Measurements from ENCODE around the gene PCDHA1. TPM values are rescaled to one million over a fixed set of nuclear protein-coding genes. Genes with fewer than 3 reads are reported as not detected.
A peak's percentile ranks its signal among the peaks of the same experiment; 100 is the strongest.
"Not testable (repeated sequence)": the region's sequence is repeated elsewhere in the genome, so short reads cannot be mapped to it uniquely, and the experiment has no call there.

Gene PCDHA1
- total RNA-seq, 1 experiment from 2014 or later: not detected

DNA sequence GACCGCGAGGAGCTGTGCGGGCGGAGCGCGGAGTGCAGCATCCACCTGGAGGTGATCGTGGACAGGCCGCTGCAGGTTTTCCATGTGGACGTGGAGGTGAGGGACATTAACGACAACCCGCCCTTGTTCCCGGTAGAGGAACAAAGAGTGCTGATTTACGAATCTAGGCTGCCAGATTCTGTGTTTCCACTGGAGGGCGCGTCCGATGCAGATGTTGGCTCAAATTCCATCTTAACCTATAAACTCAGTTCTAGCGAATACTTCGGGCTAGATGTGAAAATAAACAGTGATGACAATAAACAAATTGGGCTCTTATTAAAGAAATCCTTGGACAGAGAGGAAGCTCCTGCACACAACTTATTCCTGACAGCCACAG is 42.4 kb downstream of the PCDHA1 start:
- Histone ChIP-seq H3K4me1 (ENCODE audit: control insufficient read depth, insufficient read depth, low read length) (no peaks in the 10 kb centered on the region), H3K27ac (ENCODE audit: low read length) (no peak overlapping the region), H3K36me3 (ENCODE audit: control insufficient read depth, insufficient read depth, low read length) (no peaks in the 10 kb centered on the region), H3K9me3 (ENCODE audit: control insufficient read depth, insufficient read depth, low read depth, low read length) (no peaks in the 10 kb centered on the region), H3K27me3 (ENCODE audit: control insufficient read depth, insufficient read depth, low read length) (no peaks in the 10 kb centered on the region), H3K4me3 (ENCODE audit: low read depth in 2 of 2, low read length in 2 of 2) (no peak overlapping the region)
- intact Hi-C loops (cut with micrococcal nuclease; ENCODE audit: unreplicated experiment) (no loop called here), in situ Hi-C loops (cut with HindIII; ENCODE audit: low pct_unique_long_range_greater_than_20kb, low sequenced_read_pairs) (no loop called here)
- TF ChIP-seq SIN3A (IDR thresholded peaks at IDR 0.05; ENCODE audit: borderline replicate concordance, insufficient read depth, low read depth, low read length) (no peak), POLR2AphosphoS5 (IDR thresholded peaks at IDR 0.05; ENCODE audit: low read depth, low read length) (no peak), TCF7L2 (IDR thresholded peaks at IDR 0.05; ENCODE audit: low read depth, low read length) (no peak)
- TF ChIP-seq, protein P1, sequence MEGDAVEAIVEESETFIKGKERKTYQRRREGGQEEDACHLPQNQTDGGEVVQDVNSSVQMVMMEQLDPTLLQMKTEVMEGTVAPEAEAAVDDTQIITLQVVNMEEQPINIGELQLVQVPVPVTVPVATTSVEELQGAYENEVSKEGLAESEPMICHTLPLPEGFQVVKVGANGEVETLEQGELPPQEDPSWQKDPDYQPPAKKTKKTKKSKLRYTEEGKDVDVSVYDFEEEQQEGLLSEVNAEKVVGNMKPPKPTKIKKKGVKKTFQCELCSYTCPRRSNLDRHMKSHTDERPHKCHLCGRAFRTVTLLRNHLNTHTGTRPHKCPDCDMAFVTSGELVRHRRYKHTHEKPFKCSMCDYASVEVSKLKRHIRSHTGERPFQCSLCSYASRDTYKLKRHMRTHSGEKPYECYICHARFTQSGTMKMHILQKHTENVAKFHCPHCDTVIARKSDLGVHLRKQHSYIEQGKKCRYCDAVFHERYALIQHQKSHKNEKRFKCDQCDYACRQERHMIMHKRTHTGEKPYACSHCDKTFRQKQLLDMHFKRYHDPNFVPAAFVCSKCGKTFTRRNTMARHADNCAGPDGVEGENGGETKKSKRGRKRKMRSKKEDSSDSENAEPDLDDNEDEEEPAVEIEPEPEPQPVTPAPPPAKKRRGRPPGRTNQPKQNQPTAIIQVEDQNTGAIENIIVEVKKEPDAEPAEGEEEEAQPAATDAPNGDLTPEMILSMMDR (IDR thresholded peaks at IDR 0.05): no peak
- TF ChIP-seq, protein P2, sequence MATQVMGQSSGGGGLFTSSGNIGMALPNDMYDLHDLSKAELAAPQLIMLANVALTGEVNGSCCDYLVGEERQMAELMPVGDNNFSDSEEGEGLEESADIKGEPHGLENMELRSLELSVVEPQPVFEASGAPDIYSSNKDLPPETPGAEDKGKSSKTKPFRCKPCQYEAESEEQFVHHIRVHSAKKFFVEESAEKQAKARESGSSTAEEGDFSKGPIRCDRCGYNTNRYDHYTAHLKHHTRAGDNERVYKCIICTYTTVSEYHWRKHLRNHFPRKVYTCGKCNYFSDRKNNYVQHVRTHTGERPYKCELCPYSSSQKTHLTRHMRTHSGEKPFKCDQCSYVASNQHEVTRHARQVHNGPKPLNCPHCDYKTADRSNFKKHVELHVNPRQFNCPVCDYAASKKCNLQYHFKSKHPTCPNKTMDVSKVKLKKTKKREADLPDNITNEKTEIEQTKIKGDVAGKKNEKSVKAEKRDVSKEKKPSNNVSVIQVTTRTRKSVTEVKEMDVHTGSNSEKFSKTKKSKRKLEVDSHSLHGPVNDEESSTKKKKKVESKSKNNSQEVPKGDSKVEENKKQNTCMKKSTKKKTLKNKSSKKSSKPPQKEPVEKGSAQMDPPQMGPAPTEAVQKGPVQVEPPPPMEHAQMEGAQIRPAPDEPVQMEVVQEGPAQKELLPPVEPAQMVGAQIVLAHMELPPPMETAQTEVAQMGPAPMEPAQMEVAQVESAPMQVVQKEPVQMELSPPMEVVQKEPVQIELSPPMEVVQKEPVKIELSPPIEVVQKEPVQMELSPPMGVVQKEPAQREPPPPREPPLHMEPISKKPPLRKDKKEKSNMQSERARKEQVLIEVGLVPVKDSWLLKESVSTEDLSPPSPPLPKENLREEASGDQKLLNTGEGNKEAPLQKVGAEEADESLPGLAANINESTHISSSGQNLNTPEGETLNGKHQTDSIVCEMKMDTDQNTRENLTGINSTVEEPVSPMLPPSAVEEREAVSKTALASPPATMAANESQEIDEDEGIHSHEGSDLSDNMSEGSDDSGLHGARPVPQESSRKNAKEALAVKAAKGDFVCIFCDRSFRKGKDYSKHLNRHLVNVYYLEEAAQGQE (IDR thresholded peaks at IDR 0.05; ENCODE audit: insufficient read depth in 1 of 2, low read depth in 2 of 2, low read length in 1 of 2): no peak
- ChIA-PET CTCF (no interaction called here), POLR2A (interaction anchor here (0.6 kb wide), 1 partner anchor 133 kb away, joined by 3 read pairs; no protein-coding TSS in a partner anchor)
- ATAC-seq: no peak
- BruUV-seq (replicated peaks): no TSS peak
- DNase-seq (ENCODE audit: low read depth, low spot score): no peak

DNA sequence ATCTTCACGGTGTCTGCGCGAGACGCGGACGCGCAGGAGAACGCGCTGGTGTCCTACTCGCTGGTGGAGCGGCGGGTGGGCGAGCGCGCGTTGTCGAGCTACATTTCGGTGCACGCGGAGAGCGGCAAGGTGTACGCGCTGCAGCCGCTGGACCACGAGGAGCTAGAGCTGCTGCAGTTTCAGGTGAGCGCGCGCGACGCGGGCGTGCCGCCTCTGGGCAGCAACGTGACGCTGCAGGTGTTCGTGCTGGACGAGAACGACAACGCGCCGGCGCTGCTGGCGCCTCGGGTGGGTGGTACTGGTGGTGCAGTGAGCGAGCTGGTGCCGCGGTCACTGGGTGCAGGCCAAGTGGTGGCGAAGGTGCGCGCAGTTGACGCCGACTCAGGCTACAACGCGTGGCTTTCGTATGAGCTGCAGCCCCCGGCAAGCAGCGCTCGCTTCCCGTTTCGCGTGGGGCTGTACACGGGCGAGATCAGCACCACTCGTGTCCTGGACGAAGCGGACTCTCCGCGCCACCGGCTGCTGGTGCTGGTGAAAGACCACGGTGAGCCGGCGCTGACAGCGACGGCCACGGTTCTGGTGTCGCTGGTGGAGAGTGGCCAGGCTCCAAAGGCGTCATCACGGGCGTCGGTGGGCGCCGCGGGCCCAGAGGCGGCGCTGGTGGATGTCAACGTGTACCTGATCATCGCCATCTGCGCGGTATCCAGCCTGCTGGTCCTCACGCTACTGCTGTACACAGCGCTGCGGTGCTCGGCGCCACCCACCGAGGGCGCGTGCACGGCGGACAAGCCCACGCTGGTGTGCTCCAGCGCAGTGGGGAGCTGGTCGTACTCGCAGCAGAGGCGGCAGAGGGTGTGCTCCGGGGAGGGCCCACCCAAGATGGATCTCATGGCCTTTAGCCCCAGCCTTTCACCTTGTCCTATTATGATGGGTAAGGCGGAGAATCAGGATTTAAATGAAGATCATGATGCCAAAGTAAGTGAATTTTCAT is 43.9 kb downstream of the PCDHA1 start:
- BruUV-seq (replicated peaks); H3K9me3 ChIP-seq (ENCODE audit: control insufficient read depth, insufficient read depth, low read depth, low read length); H3K4me1 ChIP-seq (ENCODE audit: control insufficient read depth, insufficient read depth, low read length); DNase-seq (ENCODE audit: low read depth, low spot score); H3K36me3 ChIP-seq (ENCODE audit: control insufficient read depth, insufficient read depth, low read length); intact Hi-C loops (cut with micrococcal nuclease; ENCODE audit: unreplicated experiment); in situ Hi-C loops (cut with HindIII; ENCODE audit: low pct_unique_long_range_greater_than_20kb, low sequenced_read_pairs); H3K27ac ChIP-seq (ENCODE audit: low read length); CTCF ChIA-PET; POLR2A ChIA-PET; H3K4me3 ChIP-seq (ENCODE audit: low read depth in 2 of 2, low read length in 2 of 2); ATAC-seq; H3K27me3 ChIP-seq (ENCODE audit: control insufficient read depth, insufficient read depth, low read length): not testable (repeated sequence)

DNA sequence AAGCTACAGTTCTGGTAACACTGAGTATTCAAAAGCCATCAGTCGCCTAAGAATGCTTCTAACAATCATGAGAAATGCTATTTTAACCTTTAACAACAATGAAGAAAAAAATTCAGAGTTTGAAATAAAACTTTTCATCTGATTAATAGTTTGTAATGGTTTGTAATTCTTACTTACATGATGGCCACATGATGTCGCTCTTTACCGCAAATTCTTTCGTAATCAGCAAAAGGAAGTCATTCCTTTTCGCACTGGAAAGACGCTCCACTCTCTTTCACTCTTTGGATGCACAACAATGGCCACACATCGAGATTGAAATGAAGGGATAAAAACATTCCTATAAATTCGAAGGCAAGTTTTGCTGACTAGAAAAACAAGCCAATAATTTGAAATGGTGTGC is 48.1 kb downstream of the PCDHA1 start, which contains the start of gene PCDHA7:
TSS of gene PCDHA7 (plus strand) at position 277 of the 400 bp plus-strand sequence. CDS start at position 392, 115 bp downstream.
- no peak for DNase-seq (ENCODE audit: low read depth, low spot score)
- CTCF ChIA-PET: interaction anchor here (0.6 kb wide), 1 partner anchor 322 kb away, joined by 3 read pairs; no protein-coding TSS in a partner anchor
- POLR2A ChIA-PET: no interaction called here
- in situ Hi-C loops (cut with HindIII; ENCODE audit: low pct_unique_long_range_greater_than_20kb, low sequenced_read_pairs) (no loop called here), intact Hi-C loops (cut with micrococcal nuclease; ENCODE audit: unreplicated experiment) (no loop called here)
- Histone ChIP-seq H3K9me3 (ENCODE audit: control insufficient read depth, insufficient read depth, low read depth, low read length) (no peaks in the 10 kb centered on the region; the same call in 1 of the 2 replicates), H3K27me3 (ENCODE audit: control insufficient read depth, insufficient read depth, low read length) (no peaks in the 10 kb centered on the region), H3K36me3 (ENCODE audit: control insufficient read depth, insufficient read depth, low read length) (no peaks in the 10 kb centered on the region), H3K27ac (ENCODE audit: low read length) (no peak within 1 kb of the TSS), H3K4me3 (ENCODE audit: low read depth in 2 of 2, low read length in 2 of 2) (no peak within 1 kb of the TSS), H3K4me1 (ENCODE audit: control insufficient read depth, insufficient read depth, low read length) (no peaks in the 10 kb centered on the region)
- no TSS peak for BruUV-seq (replicated peaks)
- no peak for ATAC-seq
- TF ChIP-seq TCF7L2 (IDR thresholded peaks at IDR 0.05; ENCODE audit: low read depth, low read length): no peak
- TF ChIP-seq, protein P1 (IDR thresholded peaks at IDR 0.05): 0 out of 2 replicates have a peak, but pooled peaks have one; percentile 18

DNA sequence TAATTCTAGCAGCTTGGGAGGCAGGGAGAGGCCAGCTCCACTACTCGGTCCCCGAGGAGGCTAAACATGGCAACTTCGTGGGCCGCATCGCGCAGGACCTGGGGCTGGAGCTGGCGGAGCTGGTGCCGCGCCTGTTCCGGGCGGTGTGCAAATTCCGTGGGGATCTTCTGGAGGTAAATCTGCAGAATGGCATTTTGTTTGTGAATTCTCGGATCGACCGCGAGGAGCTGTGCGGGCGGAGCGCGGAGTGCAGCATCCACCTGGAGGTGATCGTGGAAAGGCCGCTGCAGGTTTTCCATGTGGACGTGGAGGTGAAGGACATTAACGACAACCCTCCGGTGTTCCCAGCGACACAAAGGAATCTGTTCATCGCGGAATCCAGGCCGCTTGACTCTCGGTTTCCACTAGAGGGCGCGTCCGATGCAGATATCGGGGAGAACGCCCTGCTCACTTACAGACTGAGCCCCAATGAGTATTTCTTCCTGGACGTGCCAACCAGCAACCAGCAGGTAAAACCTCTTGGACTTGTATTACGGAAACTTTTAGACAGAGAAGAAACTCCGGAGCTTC is 48.6 kb downstream of the PCDHA1 start:
- H3K36me3 ChIP-seq (ENCODE audit: control insufficient read depth, insufficient read depth, low read length); H3K9me3 ChIP-seq (ENCODE audit: control insufficient read depth, insufficient read depth, low read depth, low read length); POLR2A ChIA-PET; H3K27ac ChIP-seq (ENCODE audit: low read length); BruUV-seq (replicated peaks); H3K4me1 ChIP-seq (ENCODE audit: control insufficient read depth, insufficient read depth, low read length); DNase-seq (ENCODE audit: low read depth, low spot score); H3K4me3 ChIP-seq (ENCODE audit: low read depth in 2 of 2, low read length in 2 of 2); H3K27me3 ChIP-seq (ENCODE audit: control insufficient read depth, insufficient read depth, low read length); intact Hi-C loops (cut with micrococcal nuclease; ENCODE audit: unreplicated experiment); in situ Hi-C loops (cut with HindIII; ENCODE audit: low pct_unique_long_range_greater_than_20kb, low sequenced_read_pairs); ATAC-seq: not testable (repeated sequence)
- CTCF ChIA-PET: interaction anchor here (0.6 kb wide), 1 partner anchor 321 kb away, joined by 3 read pairs; no protein-coding TSS in a partner anchor
